Heart left ventricle (tissue), 13 donors: ENCODE measurements around the gene CHML.

ENCODE experiments used
- CTCF ChIP-seq, 12 donors: fragments of 200-600 bp; sonication (generic) in 4 of 12; IDR thresholded peaks; one replicate each; pipeline versions ENCODE4 v1.5.0 to v1.8.0; 2018 to 2022; ENCODE audit warnings: antibody characterized with exemption in 12 of 12, mild to moderate bottlenecking in 5 of 12
- POLR2A ChIP-seq, 2 donors: fragments of 450-650 bp; IDR thresholded peaks; one replicate each; pipeline ENCODE4 v1.6.1; 2017; ENCODE audit warnings: antibody characterized with exemption in 2 of 2, mild to moderate bottlenecking in 2 of 2, moderate library complexity in 2 of 2
- donor health status: ischemic (EF 13 %, LVEDD 7.1; RV severe dilation, severe dysfunction).
- donor health status: DM: no; HTN: yes; CAD: no.
- donor health status: DM: no; HTN: no; CAD: no.
- donor health status: ischemic (EF 25% LVEDD 6.9; RV normal size, moderate dysfunction).
- donor health status: ischemic (EF 25% LVEDD 5.7; RV mildly dilated, moderate dysfunction).
- donor health status: ischemic (EF 35%, LVEDD 5.7; RV mildly dilated, moderate dysfunction).
- donor health status: nonischemic (EF 11% LVEDD 7.7; RV severe dilation, severe dysfunction).
- donor health status: DM: yes; HTN: yes; CAD: no.
- donor health status: PGD.
- donor health status: ischemic (EF 29% LVEDD 5.4; RV normal size, mild dysfunction).
- donor health status: nonischemic (EF 23%, LVEDD 6.1; RV moderate dilation, normal function).

GRCh38 chr1:241631674-241632073 is 8.5 kb downstream of the CHML start:
- TF ChIP-seq CTCF (IDR thresholded peaks at IDR 0.05), result no peak
- TF ChIP-seq POLR2A (IDR thresholded peaks at IDR 0.05), result no peak
